ENCODE results near the gene NCMAP. TPM values are rescaled to one million over a fixed set of nuclear protein-coding genes. Genes with fewer than 3 reads are reported as not detected.
A peak's percentile ranks its signal among the peaks of the same experiment; 100 is the strongest.

The NCMAP gene
- total RNA-seq, 2 donors from 2014 or later: 2.0 to 7.7 TPM

- intact Hi-C loops (cut with DNase I): no loop called here
- H3K27ac ChIP-seq: no peak overlapping the region
- H3K27me3 ChIP-seq (replicated peaks; ENCODE audit: insufficient read depth): no peaks in the 10 kb centered on the region
- TF ChIP-seq CTCF (IDR thresholded peaks at IDR 0.05): no peak
- no peak for TF ChIP-seq POLR2A (IDR thresholded peaks at IDR 0.05)
- no peak for TF ChIP-seq POLR2AphosphoS5 (IDR thresholded peaks at IDR 0.05)
- no peak for DNase-seq (ENCODE audit: low spot score)
- WGBS: 84% methylated on average over 10 of the region's 10 CpGs
- no peaks in the 10 kb centered on the region for H3K9me3 ChIP-seq
- H3K4me3 ChIP-seq: no peak overlapping the region
- H3K4me1 ChIP-seq (replicated peaks): no peaks in the 10 kb centered on the region
- H3K36me3 ChIP-seq: no peaks in the 10 kb centered on the region
These were observed 30.2 kb downstream of the NCMAP start for GRCh38 chr1:24586119-24586518.

GRCh38 chr1:24586970-24587820 lies 31.3 kb downstream of the NCMAP start:
- H3K36me3 ChIP-seq: no peaks in the 10 kb centered on the region
- peak; percentile 65 for DNase-seq (ENCODE audit: low spot score)
- H3K27me3 ChIP-seq (replicated peaks; ENCODE audit: insufficient read depth): no peaks in the 10 kb centered on the region
- 36% methylated on average over 9 of the region's 9 CpGs for WGBS
- no peaks in the 10 kb centered on the region for H3K9me3 ChIP-seq
- no peak overlapping the region for H3K4me3 ChIP-seq
- H3K4me1 ChIP-seq (replicated peaks): no peaks in the 10 kb centered on the region
- TF ChIP-seq CTCF (IDR thresholded peaks at IDR 0.05): peak; percentile 38 to 77 (median 72)
- TF ChIP-seq POLR2A (IDR thresholded peaks at IDR 0.05): no peak
- TF ChIP-seq POLR2AphosphoS5 (IDR thresholded peaks at IDR 0.05): peak; percentile 50
- intact Hi-C loops (cut with DNase I): no loop called here
- H3K27ac ChIP-seq: no peak overlapping the region

GRCh38 chr1:24588573-24588972 lies 32.7 kb downstream of the NCMAP start:
- Histone ChIP-seq H3K4me1 (replicated peaks) (no peaks in the 10 kb centered on the region), H3K36me3 (no peaks in the 10 kb centered on the region), H3K9me3 (no peaks in the 10 kb centered on the region), H3K27me3 (replicated peaks; ENCODE audit: insufficient read depth) (no peaks in the 10 kb centered on the region), H3K4me3 (no peak overlapping the region), H3K27ac (no peak overlapping the region)
- 63% methylated on average over 5 of the region's 5 CpGs for WGBS
- TF ChIP-seq POLR2A (IDR thresholded peaks at IDR 0.05): no peak
- TF ChIP-seq POLR2AphosphoS5 (IDR thresholded peaks at IDR 0.05): no peak
- no peak for TF ChIP-seq CTCF (IDR thresholded peaks at IDR 0.05)
- no peak for DNase-seq (ENCODE audit: low spot score)
- intact Hi-C loops (cut with DNase I): no loop called here

GRCh38 chr1:24589200-24589599 lies 33.3 kb downstream of the NCMAP start:
- Histone ChIP-seq H3K27ac (no peak overlapping the region), H3K27me3 (replicated peaks; ENCODE audit: insufficient read depth) (no peaks in the 10 kb centered on the region), H3K4me3 (no peak overlapping the region), H3K36me3 (no peaks in the 10 kb centered on the region), H3K9me3 (no peaks in the 10 kb centered on the region), H3K4me1 (replicated peaks) (no peaks in the 10 kb centered on the region)
- DNase-seq (ENCODE audit: low spot score): no peak
- intact Hi-C loops (cut with DNase I): no loop called here
- WGBS: 65% methylated on average over 3 of the region's 3 CpGs
- TF ChIP-seq POLR2A (IDR thresholded peaks at IDR 0.05) (no peak), POLR2AphosphoS5 (IDR thresholded peaks at IDR 0.05) (no peak), CTCF (IDR thresholded peaks at IDR 0.05) (no peak)

GRCh38 chr1:24591781-24592180 lies 35.9 kb downstream of the NCMAP start:
- Histone ChIP-seq H3K27me3 (replicated peaks; ENCODE audit: insufficient read depth) (no peaks in the 10 kb centered on the region), H3K4me3 (no peak overlapping the region), H3K9me3 (no peaks in the 10 kb centered on the region), H3K27ac (no peak overlapping the region), H3K4me1 (replicated peaks) (no peaks in the 10 kb centered on the region), H3K36me3 (no peaks in the 10 kb centered on the region)
- WGBS: 91% methylated on average over 3 of the region's 3 CpGs
- intact Hi-C loops (cut with DNase I): no loop called here
- TF ChIP-seq POLR2AphosphoS5 (IDR thresholded peaks at IDR 0.05) (no peak), POLR2A (IDR thresholded peaks at IDR 0.05) (no peak), CTCF (IDR thresholded peaks at IDR 0.05) (no peak)
- DNase-seq (ENCODE audit: low spot score): no peak
